Heart left ventricle (tissue), 13 donors: ENCODE data around the gene GATA2.
A peak's percentile ranks its signal among the peaks of the same experiment; 100 is the strongest.

Source experiments
- POLR2A ChIP-seq, 2 donors: fragments of 450-650 bp; IDR thresholded peaks; one replicate each; pipeline ENCODE4 v1.6.1; 2017; ENCODE audit warnings: antibody characterized with exemption in 2 of 2, mild to moderate bottlenecking in 2 of 2, moderate library complexity in 2 of 2
- TF ChIP-seq, protein P1 (sequence below), 12 donors: fragments of 200-600 bp; sonication (generic) in 4 of 12; IDR thresholded peaks; one replicate each; pipeline versions ENCODE4 v1.5.0 to v1.8.0; 2018 to 2022; ENCODE audit warnings: antibody characterized with exemption in 12 of 12, mild to moderate bottlenecking in 5 of 12
- donor health status: ischemic (EF 13 %, LVEDD 7.1; RV severe dilation, severe dysfunction).
- donor health status: DM: no; HTN: yes; CAD: no.
- donor health status: DM: no; HTN: no; CAD: no.
- donor health status: ischemic (EF 25% LVEDD 6.9; RV normal size, moderate dysfunction).
- donor health status: ischemic (EF 25% LVEDD 5.7; RV mildly dilated, moderate dysfunction).
- donor health status: ischemic (EF 35%, LVEDD 5.7; RV mildly dilated, moderate dysfunction).
- donor health status: nonischemic (EF 11% LVEDD 7.7; RV severe dilation, severe dysfunction).
- donor health status: DM: yes; HTN: yes; CAD: no.
- donor health status: PGD.
- donor health status: ischemic (EF 29% LVEDD 5.4; RV normal size, mild dysfunction).
- donor health status: nonischemic (EF 23%, LVEDD 6.1; RV moderate dilation, normal function).

DNA sequence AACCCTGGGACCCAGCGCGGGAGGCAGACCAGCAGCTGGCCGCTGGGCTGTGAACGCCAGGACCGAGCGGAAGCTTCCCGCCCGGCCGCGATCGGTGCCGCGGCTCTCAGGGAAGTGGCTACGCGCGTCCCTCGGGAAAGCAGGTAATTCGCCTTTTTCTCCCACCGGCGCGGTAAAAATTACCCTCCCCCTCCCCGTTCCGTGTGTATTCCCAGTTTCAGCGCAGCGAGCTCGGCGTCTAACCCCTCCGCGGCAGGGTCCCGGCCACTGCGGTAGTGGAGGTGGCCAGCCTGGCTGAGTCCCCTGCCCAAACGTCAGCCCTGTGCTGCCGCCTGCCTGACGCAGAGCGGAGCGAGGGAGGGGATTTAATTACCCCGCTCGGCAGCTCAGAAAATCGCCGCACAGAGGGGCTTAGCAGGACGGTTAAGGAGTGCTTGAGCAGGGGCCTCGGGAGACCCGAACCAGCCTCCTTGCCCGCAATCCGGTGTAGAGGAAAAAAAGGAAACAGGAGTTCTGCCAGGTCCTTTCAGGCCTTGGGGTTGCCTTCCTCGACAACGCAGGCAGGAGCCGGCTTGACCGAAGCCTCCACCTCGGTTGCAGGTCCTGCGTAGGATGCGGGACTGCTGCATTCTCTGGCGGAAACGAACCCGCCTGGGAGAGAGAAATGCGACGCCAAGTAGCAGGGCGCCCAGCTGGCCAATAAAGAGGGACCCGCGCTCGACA is 2.9 kb downstream of the GATA2 start:
- TF ChIP-seq, protein P1, sequence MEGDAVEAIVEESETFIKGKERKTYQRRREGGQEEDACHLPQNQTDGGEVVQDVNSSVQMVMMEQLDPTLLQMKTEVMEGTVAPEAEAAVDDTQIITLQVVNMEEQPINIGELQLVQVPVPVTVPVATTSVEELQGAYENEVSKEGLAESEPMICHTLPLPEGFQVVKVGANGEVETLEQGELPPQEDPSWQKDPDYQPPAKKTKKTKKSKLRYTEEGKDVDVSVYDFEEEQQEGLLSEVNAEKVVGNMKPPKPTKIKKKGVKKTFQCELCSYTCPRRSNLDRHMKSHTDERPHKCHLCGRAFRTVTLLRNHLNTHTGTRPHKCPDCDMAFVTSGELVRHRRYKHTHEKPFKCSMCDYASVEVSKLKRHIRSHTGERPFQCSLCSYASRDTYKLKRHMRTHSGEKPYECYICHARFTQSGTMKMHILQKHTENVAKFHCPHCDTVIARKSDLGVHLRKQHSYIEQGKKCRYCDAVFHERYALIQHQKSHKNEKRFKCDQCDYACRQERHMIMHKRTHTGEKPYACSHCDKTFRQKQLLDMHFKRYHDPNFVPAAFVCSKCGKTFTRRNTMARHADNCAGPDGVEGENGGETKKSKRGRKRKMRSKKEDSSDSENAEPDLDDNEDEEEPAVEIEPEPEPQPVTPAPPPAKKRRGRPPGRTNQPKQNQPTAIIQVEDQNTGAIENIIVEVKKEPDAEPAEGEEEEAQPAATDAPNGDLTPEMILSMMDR (IDR thresholded peaks at IDR 0.05), result peak in 7 of 12 donors; percentile 10 to 39 (median 24)
- no peak for TF ChIP-seq POLR2A (IDR thresholded peaks at IDR 0.05)
